Retinal pigment epithelial cell (primary cell): ENCODE measurements around the gene NXN.
"Not testable (repeated sequence)": the region's sequence is repeated elsewhere in the genome, so short reads cannot be mapped to it uniquely, and the experiment has no call there.

Experiments
- DNase-seq: peaks from one replicate; pipeline ENCODE4 v3.0.0-alpha.2; 2010; ENCODE audit warnings: low read depth
- H3K4me3 ChIP-seq: 2 replicates; pipeline ENCODE4 v1.5.1; 2011; ENCODE audit warnings: mild to moderate bottlenecking, low read length, control low read depth, moderate library complexity
- TF ChIP-seq, protein P1 (sequence below): conservative IDR thresholded peaks from 2 replicates; pipeline ENCODE4 v1.5.1; 2011; ENCODE audit warnings: low read depth, low read length, control low read depth, inconsistent platforms

NXN gene

GRCh38 chr17:767076-767475 lies 212.5 kb downstream of the NXN start:
- TF ChIP-seq, protein P1, sequence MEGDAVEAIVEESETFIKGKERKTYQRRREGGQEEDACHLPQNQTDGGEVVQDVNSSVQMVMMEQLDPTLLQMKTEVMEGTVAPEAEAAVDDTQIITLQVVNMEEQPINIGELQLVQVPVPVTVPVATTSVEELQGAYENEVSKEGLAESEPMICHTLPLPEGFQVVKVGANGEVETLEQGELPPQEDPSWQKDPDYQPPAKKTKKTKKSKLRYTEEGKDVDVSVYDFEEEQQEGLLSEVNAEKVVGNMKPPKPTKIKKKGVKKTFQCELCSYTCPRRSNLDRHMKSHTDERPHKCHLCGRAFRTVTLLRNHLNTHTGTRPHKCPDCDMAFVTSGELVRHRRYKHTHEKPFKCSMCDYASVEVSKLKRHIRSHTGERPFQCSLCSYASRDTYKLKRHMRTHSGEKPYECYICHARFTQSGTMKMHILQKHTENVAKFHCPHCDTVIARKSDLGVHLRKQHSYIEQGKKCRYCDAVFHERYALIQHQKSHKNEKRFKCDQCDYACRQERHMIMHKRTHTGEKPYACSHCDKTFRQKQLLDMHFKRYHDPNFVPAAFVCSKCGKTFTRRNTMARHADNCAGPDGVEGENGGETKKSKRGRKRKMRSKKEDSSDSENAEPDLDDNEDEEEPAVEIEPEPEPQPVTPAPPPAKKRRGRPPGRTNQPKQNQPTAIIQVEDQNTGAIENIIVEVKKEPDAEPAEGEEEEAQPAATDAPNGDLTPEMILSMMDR = no peak
- no peak overlapping the region for H3K4me3 ChIP-seq
- DNase-seq = no peak

GRCh38 chr17:760371-760770 lies 219.2 kb downstream of the NXN start:
- DNase-seq = no peak
- H3K4me3 ChIP-seq = no peak overlapping the region
- TF ChIP-seq, protein P1 = no peak

GRCh38 chr17:759964-760363 lies 219.6 kb downstream of the NXN start:
- no peak for DNase-seq
- no peak overlapping the region for H3K4me3 ChIP-seq
- TF ChIP-seq, protein P1 = no peak

- H3K4me3 ChIP-seq, DNase-seq: not testable (repeated sequence)
Observed at GRCh38 chr17:756010-756567, 223.5 kb downstream of the NXN start.

- H3K4me3 ChIP-seq, DNase-seq: not testable (repeated sequence)
Observed at GRCh38 chr17:755319-755961, 224.1 kb downstream of the NXN start.

GRCh38 chr17:753418-753817 lies 226.2 kb downstream of the NXN start:
- H3K4me3 ChIP-seq = no peak overlapping the region
- no peak for DNase-seq
- TF ChIP-seq, protein P1 = no peak

DNA sequence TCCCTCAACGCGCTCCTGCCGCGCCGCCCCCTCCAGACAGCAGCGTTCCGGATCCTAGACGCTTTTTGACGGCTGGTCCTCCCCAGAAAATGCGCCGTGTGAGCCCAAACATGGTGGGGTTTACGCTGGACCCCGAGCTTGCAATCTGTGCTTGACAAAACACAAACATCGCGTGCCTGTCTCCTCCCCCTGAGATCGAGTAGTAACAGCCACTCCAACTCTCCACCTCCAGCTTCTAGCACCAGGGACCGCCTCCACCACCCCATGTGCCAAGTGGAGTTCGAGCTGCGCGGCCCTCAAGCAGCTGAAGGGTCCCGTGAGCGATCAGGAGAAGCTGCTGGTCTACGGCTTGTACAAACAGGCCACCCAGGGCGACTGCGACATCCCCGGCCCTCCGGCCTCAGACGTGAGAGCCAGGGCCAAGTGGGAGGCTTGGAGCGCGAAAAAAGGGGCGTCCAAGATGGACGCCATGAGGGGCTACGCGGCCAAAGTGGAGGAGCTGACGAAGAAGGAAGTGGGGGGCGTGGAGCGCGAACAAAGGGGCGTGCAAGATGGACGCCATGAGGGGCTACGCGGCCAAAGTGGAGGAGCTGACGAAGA lies 226.9 kb downstream of the NXN start:
- TF ChIP-seq, protein P1 = no peak
- H3K4me3 ChIP-seq = peak overlapping the region; percentile 60
- DNase-seq = peak; percentile 22

GRCh38 chr17:752002-752619 lies 227.5 kb downstream of the NXN start, which contains the start of gene GEMIN4:
Gene GEMIN4 (minus strand): TSS chr17:752264. CDS start chr17:752142, 122 bp downstream.
- TF ChIP-seq, protein P1 = peak; percentile 88
- H3K4me3 ChIP-seq = peak within 1 kb of the TSS; percentile 71
- peak; percentile 31 for DNase-seq
